ENCODE measurements around the gene TCF4. TPM values are rescaled to one million over a fixed set of nuclear protein-coding genes. Genes with fewer than 3 reads are reported as not detected.

Gene TCF4
- total RNA-seq, 1 donor from 2014 or later = 56.8 TPM

DNA sequence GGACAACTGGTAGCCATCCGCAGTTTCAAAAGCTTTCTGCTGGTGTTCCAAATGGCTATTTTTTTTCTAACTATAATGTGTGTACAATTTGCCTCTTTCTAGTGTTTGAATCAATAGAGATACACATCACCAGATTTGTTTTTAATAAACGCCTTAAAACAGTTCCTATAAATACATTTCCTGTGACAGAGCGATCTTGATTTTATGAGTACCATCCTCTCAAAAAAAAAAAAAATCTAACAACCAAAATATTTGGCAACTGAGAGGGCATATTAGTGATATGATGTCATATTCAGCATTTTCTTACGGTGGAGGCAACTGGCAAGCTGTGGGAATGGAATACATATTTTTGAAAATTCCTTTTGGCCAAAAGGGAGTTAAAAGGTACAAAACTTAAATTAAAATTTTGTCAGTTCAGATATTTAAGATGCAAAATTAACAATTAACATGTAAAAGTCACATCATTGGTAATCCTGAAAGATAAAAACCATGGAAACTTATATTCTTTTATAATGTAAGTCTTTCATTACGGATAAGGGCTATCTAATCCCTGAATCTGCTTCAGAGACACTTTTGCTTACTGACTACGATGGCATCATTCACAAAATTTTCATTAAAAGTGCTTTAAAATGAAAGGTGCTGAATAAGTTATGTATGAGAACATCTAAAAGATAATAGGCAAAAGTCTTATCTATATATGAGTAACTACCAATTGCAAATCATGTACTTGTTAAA lies 268.4 kb downstream of the TCF4 start:
- Mint-ChIP-seq H3K27me3 (peaks cover 68% of the 10 kb centered on the region), H3K4me1 (ENCODE audit: low read depth) (peaks cover 17% of the 10 kb centered on the region)

DNA sequence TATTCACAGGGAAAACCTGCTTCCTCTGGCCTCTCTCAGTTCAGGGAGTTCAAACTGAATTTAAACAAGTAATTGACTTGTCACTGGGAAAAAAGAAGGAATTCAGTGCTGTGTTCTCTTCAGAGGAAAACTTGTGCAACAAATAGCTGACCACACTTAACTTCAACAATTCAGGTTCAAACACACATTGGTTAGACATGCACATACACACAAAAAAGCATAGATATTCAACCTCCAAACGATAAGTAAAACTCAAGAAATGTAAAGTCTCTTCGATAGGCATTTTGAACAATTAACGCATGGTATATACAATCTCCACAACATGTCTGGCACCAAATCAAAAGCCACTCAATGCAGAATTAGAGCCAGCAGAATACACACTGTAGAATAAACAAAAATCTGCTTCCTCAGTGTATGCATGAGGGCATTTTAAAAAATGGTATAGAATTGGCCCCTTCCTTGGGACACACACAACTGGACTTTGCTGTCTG lies 269.0 kb downstream of the TCF4 start:
- no peaks in the 10 kb centered on the region for H3K9me3 Mint-ChIP-seq (ENCODE audit: low read depth)
- TF ChIP-seq, protein P1, sequence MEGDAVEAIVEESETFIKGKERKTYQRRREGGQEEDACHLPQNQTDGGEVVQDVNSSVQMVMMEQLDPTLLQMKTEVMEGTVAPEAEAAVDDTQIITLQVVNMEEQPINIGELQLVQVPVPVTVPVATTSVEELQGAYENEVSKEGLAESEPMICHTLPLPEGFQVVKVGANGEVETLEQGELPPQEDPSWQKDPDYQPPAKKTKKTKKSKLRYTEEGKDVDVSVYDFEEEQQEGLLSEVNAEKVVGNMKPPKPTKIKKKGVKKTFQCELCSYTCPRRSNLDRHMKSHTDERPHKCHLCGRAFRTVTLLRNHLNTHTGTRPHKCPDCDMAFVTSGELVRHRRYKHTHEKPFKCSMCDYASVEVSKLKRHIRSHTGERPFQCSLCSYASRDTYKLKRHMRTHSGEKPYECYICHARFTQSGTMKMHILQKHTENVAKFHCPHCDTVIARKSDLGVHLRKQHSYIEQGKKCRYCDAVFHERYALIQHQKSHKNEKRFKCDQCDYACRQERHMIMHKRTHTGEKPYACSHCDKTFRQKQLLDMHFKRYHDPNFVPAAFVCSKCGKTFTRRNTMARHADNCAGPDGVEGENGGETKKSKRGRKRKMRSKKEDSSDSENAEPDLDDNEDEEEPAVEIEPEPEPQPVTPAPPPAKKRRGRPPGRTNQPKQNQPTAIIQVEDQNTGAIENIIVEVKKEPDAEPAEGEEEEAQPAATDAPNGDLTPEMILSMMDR (IDR thresholded peaks at IDR 0.05; ENCODE audit: unreplicated experiment) = no peak
- no peaks in the 10 kb centered on the region for H3K36me3 Mint-ChIP-seq (ENCODE audit: insufficient read depth)
- H3K27ac Mint-ChIP-seq = no peak overlapping the region
- H3K4me1 Mint-ChIP-seq (ENCODE audit: low read depth) = peaks cover 17% of the 10 kb centered on the region
- DNase-seq (ENCODE audit: low spot score, unreplicated experiment) = no peak
- H3K4me3 Mint-ChIP-seq (ENCODE audit: low read depth) = no peak overlapping the region
- H3K27me3 Mint-ChIP-seq = peaks cover 63% of the 10 kb centered on the region

More for the DNA sequence above, 268.4 kb downstream of the TCF4 start:
- Mint-ChIP-seq H3K36me3 (ENCODE audit: insufficient read depth) (no peaks in the 10 kb centered on the region), H3K4me3 (ENCODE audit: low read depth) (no peak overlapping the region), H3K9me3 (ENCODE audit: low read depth) (no peaks in the 10 kb centered on the region), H3K27ac (no peak overlapping the region)
- TF ChIP-seq, protein P1 (IDR thresholded peaks at IDR 0.05; ENCODE audit: unreplicated experiment) = no peak
- DNase-seq (ENCODE audit: low spot score, unreplicated experiment) = no peak

DNA sequence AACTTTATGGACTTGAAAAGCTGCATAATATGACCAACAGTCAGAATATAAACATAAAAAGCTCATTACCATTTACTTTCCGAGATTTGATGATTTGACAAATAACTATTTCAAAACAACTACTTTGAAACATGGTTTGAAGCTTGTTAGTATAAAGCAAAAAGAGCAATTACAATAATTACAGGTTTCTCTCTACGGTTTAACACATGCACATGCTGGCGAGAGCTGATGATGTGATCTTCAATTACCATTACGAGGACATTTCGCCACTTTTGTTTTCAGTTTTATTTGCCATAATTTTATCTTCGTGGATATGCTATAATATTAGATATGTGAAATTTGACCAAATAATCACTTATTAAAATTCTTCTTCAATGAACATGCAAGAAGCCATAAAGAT lies 270.1 kb downstream of the TCF4 start:
- H3K4me1 Mint-ChIP-seq (ENCODE audit: low read depth) = peaks cover 11% of the 10 kb centered on the region
- no peak for DNase-seq (ENCODE audit: low spot score, unreplicated experiment)
- TF ChIP-seq, protein P1 (IDR thresholded peaks at IDR 0.05; ENCODE audit: unreplicated experiment) = no peak
- no peaks in the 10 kb centered on the region for H3K9me3 Mint-ChIP-seq (ENCODE audit: low read depth)
- H3K27ac Mint-ChIP-seq = no peak overlapping the region
- H3K27me3 Mint-ChIP-seq = peaks cover 52% of the 10 kb centered on the region
- H3K4me3 Mint-ChIP-seq (ENCODE audit: low read depth) = no peak overlapping the region
- H3K36me3 Mint-ChIP-seq (ENCODE audit: insufficient read depth) = no peaks in the 10 kb centered on the region

DNA sequence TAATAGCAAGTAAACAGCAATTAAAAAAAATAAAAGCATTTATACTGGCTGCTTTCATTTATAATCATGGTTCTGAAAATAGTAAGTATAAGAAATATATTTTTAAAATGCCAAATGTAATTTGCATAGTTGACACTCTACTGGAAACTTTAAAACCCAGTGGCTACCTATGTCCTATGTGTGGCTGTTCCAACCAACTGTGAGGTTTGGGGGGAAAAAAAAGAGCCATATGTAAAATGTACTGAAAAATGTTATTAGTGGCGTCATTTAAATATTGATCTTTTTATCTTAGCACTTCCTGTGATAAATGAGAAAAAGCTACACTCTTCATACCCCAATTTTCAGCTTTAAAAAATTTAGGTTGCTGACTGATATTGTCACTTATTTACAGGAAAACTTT lies 270.7 kb downstream of the TCF4 start:
- DNase-seq (ENCODE audit: low spot score, unreplicated experiment) = no peak
- peaks cover 50% of the 10 kb centered on the region for H3K27me3 Mint-ChIP-seq
- H3K4me3 Mint-ChIP-seq (ENCODE audit: low read depth) = no peak overlapping the region
- no peak overlapping the region for H3K27ac Mint-ChIP-seq
- no peaks in the 10 kb centered on the region for H3K9me3 Mint-ChIP-seq (ENCODE audit: low read depth)
- TF ChIP-seq, protein P1 (IDR thresholded peaks at IDR 0.05; ENCODE audit: unreplicated experiment) = no peak
- no peaks in the 10 kb centered on the region for H3K36me3 Mint-ChIP-seq (ENCODE audit: insufficient read depth)
- H3K4me1 Mint-ChIP-seq (ENCODE audit: low read depth) = peaks cover 11% of the 10 kb centered on the region

DNA sequence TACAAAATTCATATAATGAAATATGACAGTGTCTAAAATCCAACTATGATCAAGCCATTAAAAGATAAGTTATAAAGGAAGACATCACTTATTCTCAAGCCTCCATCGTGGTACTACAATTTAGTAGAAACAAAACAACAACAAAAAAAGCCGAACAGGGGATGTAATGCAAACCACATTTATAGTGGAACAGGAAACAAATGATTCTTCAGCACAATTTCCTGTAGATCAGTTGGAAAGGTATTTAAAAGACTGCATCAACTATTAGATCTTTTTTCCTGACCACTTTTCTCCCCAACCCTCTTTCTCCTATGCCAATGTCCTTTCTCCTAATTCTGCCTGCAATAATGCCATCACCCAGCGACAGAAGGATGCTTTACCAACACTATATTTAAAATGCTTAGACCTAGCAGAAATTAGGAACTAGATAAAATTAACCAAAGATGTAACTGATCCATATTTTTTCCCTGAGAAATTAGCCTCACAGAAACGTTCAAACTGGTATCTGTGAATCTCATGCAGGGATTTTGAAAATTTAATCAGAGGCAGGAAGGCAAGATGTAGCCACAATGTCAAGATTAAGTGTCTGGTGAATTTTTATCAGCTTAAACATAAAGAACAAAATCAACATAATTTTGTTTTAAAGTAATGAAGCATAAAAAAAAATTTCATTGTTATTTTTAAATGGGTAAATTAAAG lies 271.4 kb downstream of the TCF4 start:
- Mint-ChIP-seq H3K4me1 (ENCODE audit: low read depth) (peaks cover 10% of the 10 kb centered on the region), H3K27ac (no peak overlapping the region), H3K36me3 (ENCODE audit: insufficient read depth) (no peaks in the 10 kb centered on the region), H3K4me3 (ENCODE audit: low read depth) (no peak overlapping the region), H3K27me3 (peaks cover 48% of the 10 kb centered on the region), H3K9me3 (ENCODE audit: low read depth) (no peaks in the 10 kb centered on the region)
- TF ChIP-seq, protein P1 (IDR thresholded peaks at IDR 0.05; ENCODE audit: unreplicated experiment) = no peak
- DNase-seq (ENCODE audit: low spot score, unreplicated experiment) = no peak
